Hypothalamus (tissue), 51 donors: ENCODE data around the gene METTL16.

ENCODE experiments used
- DNase-seq, 51 donors: peaks; one replicate each; lab custom pipeline; 2025; lab: John Stamatoyannopoulos, UW

The METTL16 gene

GRCh38 chr17:2398655-2399571 is 112.8 kb downstream of the METTL16 start:
- DNase-seq: peak in 29 of 51 donors; percentile 17 to 87 (median 48)

GRCh38 chr17:2398182-2398581 is 113.5 kb downstream of the METTL16 start:
- DNase-seq: no peak

- DNase-seq: no peak
Observed at GRCh38 chr17:2397247-2398171, 114.2 kb downstream of the METTL16 start.

- peak in 47 of 51 donors; percentile 16 to 94 (median 68) for DNase-seq
Observed at GRCh38 chr17:2396568-2397246, 115.0 kb downstream of the METTL16 start.

- no peak for DNase-seq
Observed at GRCh38 chr17:2396192-2396567, 115.5 kb downstream of the METTL16 start.

GRCh38 chr17:2395258-2396181 is 116.2 kb downstream of the METTL16 start:
- DNase-seq: no peak

GRCh38 chr17:2394775-2395201 is 116.9 kb downstream of the METTL16 start:
- no peak for DNase-seq

GRCh38 chr17:2393954-2394749 is 117.5 kb downstream of the METTL16 start:
- DNase-seq: peak in 1 of 51 donors; percentile 61

- peak; percentile 36 to 95 (median 81) for DNase-seq
Observed at GRCh38 chr17:2393174-2393953, 118.3 kb downstream of the METTL16 start.

- peak; percentile 70 to 98 (median 93) for DNase-seq
Observed at GRCh38 chr17:2392252-2393173, 119.2 kb downstream of the METTL16 start.

GRCh38 chr17:2391597-2392251 is 120.0 kb downstream of the METTL16 start:
- no peak for DNase-seq

- DNase-seq: no peak
Observed at GRCh38 chr17:2390199-2390836, 121.4 kb downstream of the METTL16 start.

GRCh38 chr17:2388683-2389055 is 123.0 kb downstream of the METTL16 start:
- no peak for DNase-seq

GRCh38 chr17:2388020-2388682 is 123.5 kb downstream of the METTL16 start:
- peak in 3 of 51 donors; percentile 9 to 33 (median 14) for DNase-seq
